SIG-M5 (cell line): ENCODE results near the gene PROZ.
"Not testable (repeated sequence)": the region's sequence is repeated elsewhere in the genome, so short reads cannot be mapped to it uniquely, and the experiment has no call there.

Experiments
- DNase-seq: peaks from one replicate; lab custom pipeline; 2025; lab: John Stamatoyannopoulos, UW

The PROZ gene

DNA sequence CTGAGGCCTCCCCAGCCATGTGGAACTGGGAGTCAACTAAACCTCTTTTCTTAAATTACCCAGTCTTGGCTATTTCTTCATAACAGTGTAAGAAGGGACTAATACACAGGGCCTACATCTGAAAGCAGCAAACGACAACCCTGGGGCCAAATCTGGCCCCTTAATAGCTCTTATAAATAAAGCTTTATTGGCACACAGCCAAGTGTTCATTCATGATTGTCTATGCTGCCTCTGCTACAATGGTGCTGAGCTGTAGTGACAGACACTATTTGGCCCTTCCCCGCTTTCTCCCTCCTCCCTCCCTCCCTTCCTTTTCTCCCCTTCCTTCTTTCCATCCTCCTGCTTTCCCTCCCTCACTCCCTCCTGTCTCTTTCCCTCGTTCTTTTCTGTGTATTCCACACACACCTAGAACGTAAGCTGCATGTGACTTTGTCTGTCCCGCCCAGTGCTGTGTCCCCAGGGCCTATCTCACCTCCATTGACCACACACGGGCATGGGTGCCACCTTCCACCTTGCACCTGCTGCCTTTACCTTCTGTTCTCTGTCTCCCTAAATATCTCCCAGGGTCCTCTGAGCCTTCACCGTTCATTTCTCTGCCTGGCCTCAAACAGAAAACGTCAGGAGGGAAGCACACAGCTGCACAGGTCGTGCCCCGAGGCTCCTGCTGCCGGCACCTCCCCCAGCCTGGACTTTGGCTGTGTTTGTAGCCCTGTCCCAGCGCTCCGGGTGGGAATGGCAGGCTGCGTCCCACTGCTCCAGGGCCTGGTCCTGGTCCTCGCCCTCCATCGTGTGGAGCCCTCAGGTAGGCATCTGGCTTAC lies at the start of gene PROZ:
TSS of gene PROZ (plus strand) at position 720 of the 819 bp plus-strand sequence. CDS start at position 733, 13 bp downstream.
- DNase-seq: no peak

DNA sequence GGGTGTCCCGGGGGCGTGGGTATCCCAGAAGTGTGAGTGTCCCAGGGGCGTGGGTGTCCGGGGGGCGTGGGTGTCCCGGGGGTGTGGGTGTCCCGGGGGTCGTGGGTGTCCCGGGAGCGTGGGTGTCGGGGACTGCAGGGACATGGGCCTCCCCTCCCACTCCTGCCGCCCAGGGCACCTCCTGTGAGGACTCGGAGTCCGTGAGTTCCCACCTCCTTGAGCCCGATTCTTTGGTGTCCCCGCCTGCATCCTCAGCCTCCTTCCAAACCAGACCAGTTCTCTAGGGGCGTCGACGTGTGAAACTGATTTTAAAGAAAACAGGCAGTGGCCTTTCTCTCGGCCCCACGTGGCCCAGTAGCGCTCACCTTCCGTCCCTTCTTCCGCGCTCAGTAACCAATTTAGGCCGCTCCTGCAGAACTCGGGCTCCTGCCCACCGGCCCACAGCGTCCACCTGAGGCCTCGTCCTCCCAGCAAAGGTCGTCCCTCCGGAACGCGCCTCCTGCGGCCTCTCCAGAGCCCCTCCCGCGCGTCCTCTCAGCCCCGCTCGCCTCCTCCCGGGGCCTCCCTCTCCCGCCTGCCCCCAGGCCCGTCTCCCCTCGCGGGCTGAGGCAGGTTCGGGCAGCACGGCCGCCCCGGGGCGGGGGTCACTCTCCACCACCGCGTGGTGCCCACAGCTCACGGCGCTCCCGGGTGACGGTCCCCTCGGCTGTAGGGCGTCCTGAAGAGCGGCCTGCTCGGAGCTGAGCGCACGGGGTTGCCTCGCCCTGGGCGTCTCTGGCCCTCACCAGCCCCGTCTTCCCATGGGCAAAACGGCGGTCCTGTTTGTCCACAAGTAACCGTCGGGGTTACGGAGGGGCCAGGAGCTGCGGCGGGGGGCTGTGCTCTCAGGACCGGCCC lies 49.0 kb upstream of the PROZ start:
- DNase-seq: no peak

DNA sequence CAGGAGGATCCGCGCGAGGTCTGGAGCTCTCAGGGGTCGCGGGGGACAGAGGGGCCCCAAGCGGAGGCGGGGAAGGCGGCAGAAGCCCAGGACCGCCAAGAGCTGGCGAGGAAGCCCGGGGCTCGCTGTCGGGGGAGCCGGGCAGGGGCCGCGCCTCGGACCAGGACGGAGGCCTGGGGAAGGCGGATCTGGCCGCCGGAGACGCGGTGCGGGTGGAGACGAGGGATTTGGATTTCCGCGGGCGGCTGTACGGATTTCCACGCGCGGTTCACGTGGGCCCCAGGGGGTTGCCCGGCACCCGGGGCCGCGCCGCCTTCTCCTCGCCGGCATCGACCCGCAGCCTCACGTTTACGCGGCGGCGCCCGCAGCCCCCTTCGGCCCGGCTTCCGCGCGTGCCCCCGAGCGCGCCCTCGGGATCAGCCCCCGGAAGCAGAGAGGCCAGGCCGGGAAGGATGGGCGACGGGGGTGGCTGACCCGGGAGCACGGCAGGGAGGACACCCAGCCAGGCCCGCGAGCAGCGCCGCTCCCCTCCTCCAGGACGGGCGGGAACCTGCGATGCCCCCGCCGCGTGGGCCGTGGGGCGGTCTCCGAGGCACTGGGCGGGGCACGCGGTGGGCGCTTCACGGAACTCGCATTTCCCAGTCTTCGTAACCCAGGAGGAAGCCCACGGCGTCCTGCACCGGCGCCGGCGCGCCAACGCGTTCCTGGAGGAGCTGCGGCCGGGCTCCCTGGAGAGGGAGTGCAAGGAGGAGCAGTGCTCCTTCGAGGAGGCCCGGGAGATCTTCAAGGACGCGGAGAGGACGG lies 48.2 kb upstream of the PROZ start:
- no peak for DNase-seq

GRCh38 chr13:113110852-113111315 lies 47.6 kb upstream of the PROZ start:
- DNase-seq: no peak

GRCh38 chr13:113111821-113112220 lies 46.6 kb upstream of the PROZ start:
- DNase-seq: not testable (repeated sequence)

DNA sequence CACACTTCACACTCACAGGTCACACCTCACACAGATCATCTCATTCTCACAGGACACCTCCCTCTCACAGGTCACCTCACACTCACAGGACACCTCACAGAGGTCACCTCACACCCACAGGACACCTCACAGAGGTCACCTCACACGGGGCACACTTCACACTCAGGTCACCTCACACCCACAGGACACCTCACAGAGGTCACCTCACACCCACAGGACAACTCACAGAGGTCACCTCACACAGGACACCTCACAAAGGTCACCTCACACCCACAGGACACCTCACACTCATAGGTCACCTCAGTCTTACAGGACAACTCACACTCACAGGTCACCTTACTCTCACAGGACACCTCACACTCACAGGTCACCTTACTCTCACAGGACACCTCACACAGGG lies 46.0 kb upstream of the PROZ start:
- not testable (repeated sequence) for DNase-seq

DNA sequence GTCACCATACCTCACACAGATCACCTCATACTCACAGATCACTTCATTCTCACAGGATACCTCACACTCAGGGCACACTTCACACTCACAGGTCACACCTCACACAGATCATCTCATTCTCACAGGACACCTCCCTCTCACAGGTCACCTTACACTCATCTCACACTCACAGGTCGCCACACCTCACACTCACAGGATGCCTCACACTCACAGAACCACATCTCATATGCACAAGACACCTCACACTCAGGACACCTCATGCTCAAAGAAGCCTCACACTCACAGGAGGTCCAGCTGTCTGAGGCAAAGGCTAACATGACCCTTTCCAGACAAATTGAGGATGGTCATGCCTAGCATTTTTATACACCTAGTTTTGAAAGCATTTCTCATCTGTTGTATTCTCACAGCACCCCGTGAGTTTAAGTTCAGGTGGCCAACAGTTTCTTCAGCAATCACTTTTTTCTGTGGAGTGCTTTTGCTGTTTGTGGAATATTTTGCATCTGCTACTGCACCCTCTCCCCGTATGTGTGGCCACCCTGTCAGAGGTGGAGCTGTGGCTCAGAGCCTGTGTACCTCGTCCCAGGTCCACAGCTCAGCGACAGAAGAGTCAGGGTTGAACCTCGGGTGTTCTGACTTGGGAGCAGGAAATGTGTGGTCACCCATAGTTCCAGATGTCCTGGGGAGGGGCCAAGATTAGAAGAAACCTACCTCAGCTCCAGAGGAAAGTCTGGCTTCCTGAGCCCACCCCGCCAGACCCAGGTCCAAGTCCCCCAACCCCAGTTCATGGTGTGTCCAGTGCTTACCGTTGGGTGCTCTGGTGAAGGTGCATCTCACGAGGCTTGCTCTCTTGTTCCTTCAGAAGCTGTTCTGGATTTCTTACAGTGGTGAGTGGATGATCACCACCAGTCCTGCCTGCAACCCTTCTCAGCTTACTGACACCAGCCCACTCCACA lies 45.3 kb upstream of the PROZ start:
- no peak for DNase-seq

- DNase-seq: no peak
Measured at GRCh38 chr13:113113846-113114271, 44.6 kb upstream of the PROZ start.

- DNase-seq: no peak
Measured at GRCh38 chr13:113114511-113115362, 43.7 kb upstream of the PROZ start.

- no peak for DNase-seq
Measured at GRCh38 chr13:113115363-113116205, 42.9 kb upstream of the PROZ start.

DNA sequence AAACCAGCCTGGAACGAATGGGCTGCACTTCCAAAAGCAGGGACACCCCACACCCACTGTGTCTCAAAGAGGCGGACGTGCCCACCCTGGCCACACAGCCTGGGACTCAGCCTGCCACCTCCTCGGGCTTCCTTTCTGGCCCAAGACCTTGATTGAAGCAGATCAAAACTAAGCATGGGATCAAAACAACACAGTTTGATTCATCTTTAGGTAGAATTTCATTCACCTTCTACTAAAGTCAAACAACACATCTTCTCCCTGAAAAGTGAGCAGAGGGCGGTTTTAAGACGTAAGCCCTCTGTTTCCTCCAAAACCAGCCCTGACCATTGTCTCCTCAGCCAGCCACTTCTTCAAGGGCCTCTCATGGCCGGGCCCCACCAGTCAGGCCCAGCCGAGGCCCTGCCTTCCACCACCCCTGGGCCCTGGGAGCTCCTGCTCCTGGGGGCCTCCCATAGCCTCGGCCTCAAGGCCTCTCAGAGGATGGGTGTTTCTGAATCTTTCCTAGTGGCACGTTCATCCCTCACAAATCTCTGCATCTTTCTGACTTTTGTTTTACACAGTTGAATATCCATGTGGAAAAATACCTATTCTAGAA lies 42.1 kb upstream of the PROZ start:
- DNase-seq: no peak

DNA sequence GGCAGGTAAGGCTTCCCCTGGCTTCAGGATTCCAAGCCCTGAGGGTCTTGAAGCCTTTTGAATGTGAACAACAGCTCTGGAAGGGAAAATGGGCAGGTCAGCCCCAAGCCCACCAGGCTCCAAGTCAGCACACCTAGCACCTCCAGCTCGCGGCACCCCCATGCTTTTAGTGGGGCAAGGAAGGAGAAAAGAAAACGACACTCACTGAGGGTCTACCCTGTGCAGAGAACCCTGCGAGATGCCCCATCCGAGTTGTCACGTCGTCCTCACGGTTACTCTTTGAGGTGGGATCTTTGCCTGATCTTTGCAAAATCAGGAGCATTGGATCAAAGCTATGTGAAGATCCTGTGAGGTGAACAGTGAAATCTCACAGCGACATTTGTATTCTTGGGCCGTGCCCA lies 41.6 kb upstream of the PROZ start:
- no peak for DNase-seq

DNA sequence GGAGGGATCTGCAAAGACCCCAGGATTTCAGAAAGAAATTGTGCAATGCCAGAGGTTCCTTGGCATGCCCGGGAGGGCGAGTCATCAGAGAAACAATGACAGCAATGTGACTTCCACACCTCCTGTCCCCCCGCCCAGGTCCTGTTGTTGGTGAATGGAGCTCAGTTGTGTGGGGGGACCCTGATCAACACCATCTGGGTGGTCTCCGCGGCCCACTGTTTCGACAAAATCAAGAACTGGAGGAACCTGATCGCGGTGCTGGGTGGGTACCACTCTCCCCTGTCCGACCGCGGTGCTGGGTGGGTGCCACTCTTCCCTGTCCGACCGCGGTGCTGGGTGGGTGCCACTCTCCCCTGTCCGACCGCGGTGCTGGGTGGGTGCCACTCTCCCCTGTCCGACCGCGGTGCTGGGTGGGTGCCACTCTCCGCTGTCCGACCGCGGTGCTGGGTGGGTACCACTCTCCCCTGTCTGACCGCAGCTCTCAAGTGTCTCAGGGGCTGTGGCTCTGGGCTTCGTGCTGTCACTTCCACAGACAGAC lies 41.0 kb upstream of the PROZ start:
- DNase-seq: no peak

GRCh38 chr13:113117911-113118260 lies 40.6 kb upstream of the PROZ start:
- DNase-seq: no peak

- DNase-seq: no peak
Measured at GRCh38 chr13:113118261-113119021, 40.0 kb upstream of the PROZ start.

DNA sequence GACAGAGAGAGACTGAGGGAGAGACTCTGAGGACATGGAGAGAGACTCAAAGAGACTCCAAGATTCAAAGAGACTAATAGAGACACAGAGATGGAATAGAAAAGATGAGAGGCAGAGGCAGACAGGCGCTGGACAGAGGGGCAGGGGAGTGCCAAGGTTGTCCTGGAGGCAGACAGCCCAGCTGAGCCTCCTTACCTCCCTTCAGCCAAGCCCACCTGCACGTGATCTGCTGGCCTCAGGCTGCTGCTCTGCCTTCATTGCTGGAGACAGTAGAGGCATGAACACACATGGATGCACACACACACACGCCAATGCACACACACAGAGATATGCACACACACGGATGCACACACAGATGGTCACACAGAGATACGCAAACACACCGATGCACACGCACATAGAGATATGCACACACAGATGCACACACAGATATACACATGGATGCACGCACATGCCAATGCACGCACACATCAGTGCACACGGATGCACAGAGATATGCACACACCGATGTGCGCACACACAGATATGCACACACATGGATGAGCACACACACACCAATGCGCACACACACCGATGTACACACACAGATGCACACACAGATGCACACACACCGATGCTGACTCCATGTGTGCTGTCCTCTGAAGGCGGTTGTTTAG lies 39.2 kb upstream of the PROZ start:
- DNase-seq: no peak

GRCh38 chr13:113119822-113120189 lies 38.6 kb upstream of the PROZ start:
- DNase-seq: no peak
